HG02840 (cell line): ENCODE results near the gene OPHN1.

Experiments used
- ATAC-seq: cut with Tn5 transposase; IDR thresholded peaks from one replicate; pipeline ENCODE4 v1.9.1; 2021; ENCODE audit warnings: mild to moderate bottlenecking, moderate library complexity, moderate number of reproducible peaks; ENCODE audit not compliant: unreplicated experiment, low FRiP score

Gene OPHN1

DNA sequence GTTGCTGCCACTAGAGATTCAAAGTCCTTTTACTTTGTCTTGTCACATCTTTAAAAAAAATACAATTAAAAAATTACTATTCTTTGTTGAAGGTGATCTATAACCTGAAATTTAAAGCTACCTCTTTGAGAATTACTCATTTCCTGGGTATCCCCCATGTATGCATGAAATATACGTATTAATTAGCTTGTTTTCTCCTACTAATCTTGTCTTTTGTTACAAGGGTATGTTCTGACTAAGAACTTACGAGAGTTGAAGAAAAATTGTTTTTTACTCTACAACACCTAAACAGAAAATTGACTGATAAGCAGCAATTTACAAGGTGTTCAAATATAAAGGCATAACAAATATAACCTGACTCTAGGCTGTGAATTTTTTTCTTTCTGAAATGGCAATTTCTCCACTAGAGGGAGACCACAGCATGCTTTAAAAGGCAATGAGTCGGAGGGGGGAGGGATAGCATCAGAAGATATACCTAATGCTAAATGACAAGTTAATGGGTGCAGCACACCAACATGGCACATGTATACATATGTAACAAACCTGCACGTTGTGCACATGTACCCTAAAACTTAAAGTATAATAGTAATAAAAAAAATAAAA lies 249.6 kb downstream of the OPHN1 start:
- no peak for ATAC-seq

DNA sequence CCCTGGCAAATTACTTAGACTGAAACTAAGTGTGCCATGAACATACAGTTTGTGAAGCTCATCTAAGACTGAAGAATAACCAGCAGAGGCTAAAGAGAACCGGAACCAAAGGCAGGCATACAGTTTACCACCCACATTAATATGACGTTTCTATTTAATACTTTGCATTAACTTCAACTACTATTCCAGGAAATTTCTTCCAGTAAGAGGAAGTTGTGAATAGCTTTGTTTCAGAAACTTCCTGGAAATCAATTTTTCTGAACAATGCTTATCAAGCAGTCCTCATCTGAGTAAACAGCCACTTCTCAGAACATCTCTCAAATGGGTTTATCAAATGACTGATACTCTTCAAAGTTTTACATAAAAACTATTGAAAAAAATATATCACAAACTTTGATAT lies 252.7 kb downstream of the OPHN1 start:
- no peak for ATAC-seq

DNA sequence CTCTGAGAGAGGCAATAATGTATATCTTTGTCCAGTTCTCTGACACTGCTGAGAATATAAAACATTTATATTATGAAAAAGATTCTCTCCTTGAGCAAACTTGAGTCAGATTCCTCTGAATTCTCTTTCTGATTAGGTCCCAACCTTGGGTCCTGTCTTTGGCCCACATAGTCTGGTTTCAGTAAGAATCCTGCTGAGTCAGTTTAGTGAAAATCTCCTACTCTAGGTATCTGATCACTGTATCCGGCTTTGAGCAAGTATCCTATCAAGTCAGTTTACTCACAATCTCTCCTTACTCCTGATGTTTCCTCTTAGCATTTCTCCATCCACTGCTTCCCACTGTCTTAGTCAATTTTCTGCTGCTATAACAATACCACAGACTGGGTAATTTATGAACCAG lies 253.9 kb downstream of the OPHN1 start:
- no peak for ATAC-seq

DNA sequence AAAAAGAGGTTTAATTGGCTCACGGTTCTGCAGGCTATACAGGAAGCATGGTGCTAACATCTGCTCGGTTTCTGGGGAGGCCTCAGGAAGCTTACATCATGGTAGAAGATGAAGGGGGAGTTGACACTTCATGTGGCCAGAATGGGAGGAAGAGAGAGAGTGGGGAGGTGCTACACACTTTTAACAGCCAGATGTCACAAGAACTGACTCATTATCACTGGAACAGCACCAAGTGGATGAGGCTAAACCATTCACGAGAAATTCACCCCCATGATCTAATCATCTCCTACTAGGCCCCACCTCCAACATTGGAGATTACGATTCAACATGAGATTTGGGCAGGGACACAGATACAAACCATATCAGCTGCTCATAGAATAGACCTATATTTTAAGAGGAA lies 255.8 kb downstream of the OPHN1 start:
- ATAC-seq, result no peak

DNA sequence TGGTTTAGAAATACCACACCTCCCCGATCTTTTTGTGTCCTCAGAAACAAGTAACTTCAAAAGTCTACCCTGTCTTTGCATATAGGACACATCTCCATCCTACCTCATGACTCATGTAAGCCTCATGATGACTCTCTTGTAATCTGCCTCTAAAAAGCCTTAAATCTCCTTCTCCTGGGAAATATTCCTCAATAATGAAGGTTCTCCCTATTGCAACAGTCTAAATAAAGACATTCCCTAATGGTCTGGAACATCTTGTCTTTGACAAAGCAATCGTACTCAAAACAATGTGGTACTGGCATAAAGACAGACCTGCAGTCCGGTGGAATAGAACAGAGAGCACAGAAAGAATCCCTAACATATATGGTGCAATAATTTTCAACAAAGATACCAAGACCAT lies 257.7 kb downstream of the OPHN1 start:
- no peak for ATAC-seq

DNA sequence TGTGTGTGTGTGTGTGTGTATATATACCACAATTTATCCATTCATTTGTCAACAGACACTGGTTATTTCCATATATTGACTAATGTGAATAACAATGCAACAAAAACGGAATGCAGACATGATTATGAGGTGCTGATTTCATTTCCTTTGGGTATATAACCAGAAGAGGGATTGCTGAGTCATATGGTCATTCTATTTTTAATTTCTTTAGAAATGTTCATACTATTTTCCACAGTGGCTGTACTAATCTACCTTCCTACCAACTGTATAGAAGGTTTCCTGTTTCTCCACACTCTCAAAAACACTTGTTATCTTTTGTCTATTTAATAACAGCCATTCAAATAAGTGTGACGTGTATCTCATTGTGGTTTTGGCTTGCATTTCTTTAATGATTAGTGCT lies 269.9 kb downstream of the OPHN1 start:
- no peak for ATAC-seq

DNA sequence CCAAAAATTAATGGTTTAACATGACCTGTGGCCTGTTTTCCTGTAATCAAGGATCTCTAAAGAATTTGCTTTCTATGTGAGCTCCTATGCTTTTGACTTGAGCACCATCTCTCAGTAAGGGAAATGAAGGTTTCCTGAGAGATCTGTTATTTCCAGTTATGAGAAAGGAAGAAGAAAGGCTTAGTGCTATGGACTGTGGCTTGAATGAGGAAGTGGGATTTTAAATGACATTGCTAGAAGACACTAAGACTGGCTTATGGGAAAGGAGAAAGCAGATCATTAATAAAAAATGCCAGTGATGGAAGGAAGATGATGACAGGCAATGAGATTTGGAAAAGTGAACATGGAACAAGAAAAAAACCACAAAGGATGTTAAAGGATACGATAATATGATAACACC lies 285.4 kb downstream of the OPHN1 start:
- ATAC-seq, result no peak

DNA sequence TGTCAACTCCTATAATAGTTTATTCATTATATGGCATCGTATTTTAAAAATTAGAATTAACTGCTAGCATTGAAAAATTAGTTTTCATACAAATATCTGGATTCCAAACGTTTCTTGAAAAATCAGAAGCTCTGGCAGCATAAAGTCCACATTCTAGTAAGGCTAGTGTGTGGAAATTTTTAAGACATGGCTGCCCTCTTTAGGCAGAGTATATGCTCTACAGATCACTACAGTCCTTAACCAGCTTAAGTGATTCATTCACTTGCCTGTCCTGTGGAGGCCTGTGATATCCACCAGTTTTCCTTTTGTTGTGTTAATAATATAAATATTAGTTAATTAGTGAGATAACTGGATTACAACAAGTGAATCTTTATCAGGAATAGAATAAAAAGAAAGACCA lies 287.2 kb downstream of the OPHN1 start:
- no peak for ATAC-seq

DNA sequence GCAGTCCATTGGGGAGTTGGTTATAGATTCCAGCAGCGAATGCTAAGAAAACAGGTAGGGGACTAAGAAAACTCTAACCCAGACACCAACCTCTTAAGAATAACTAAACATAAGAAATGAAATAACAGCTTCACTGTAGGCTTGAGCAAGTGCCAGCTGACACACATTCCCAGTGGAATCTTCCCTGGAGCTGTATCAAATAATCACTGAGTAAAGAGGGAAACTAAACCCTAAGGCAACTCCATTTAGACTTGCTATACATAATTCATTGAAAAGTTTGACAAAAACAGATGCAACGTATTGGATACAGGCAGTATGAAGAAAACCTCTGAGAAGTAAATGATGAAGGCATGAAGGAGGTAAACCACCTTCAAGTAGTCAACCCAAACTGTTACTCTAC lies 293.5 kb downstream of the OPHN1 start:
- ATAC-seq, result no peak

DNA sequence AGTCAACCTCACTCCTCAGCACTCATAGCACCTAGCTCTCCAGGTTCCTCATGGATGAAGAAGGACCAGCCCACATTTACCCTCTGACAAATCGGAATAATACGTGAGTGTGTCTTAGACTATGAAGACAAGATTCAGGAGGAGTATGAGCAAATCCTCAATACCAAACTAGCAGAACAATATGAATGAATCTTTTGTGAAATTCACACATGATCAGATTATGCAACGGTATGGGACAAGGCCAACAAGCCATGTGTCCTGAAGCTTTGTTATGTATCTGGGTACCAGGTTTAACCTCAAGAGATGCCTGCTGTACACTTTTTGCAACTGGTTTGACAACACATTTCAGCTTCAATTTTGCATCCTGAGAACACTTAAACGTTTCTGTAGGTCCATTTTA lies 300.1 kb downstream of the OPHN1 start:
- no peak for ATAC-seq

DNA sequence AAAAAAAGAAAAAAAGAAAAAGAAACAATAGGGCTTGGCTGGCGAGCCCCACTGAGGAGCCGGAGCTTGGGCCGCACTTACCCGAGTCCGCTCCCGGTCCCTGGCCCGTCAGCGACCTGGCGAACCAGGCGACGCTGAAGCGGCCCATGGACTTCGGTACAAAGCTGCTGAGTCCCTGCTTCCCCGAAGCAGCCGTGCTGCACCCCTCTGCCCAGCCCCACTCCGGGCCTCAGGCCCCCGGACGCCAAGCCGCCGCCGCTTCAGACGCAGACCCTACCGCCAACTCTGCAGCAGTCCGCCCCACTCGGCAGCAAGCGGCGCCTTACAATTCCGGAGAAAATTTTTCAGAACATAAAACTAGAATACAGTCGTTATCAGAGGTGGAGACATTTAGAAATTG lies 300.5 kb downstream of the OPHN1 start:
- ATAC-seq, result no peak

DNA sequence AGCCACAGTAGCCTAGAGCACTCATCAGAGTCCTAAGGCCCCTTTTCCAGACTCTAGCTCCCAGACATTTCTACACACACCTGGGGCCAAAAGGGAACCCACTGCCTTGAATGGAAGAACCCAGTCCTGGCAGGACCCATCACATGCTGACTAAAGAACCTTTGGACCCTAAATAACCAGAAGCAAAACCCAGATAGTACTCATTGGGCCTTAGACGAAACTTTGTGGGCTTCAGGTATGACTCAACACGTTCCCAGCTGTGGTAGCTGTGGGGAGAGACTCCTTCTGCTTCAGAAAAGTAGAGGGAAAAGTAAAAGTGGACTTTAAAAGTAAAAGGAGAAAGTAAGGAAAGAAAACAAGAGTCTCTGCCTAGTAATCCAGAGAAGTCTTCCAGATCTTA lies 311.5 kb downstream of the OPHN1 start:
- no peak for ATAC-seq

DNA sequence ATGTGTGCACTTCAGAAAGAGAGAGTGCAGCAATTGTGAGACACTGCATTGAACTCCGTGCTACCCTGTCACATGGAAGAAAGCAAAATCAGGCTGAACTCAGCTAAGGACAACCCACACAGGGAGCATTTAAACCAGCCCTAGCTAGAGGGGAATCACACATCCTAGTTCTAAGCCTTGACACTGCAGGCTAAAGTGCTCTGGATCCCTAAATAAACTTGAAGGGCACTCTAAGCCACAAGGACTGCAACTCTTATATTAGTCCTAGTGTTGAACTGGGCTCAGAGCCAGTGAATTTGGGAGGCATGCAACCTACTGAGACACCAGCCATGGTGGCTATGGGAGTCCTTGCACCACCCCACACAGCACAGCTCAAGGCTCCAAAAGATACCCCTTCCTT lies 311.9 kb downstream of the OPHN1 start:
- ATAC-seq, result no peak

DNA sequence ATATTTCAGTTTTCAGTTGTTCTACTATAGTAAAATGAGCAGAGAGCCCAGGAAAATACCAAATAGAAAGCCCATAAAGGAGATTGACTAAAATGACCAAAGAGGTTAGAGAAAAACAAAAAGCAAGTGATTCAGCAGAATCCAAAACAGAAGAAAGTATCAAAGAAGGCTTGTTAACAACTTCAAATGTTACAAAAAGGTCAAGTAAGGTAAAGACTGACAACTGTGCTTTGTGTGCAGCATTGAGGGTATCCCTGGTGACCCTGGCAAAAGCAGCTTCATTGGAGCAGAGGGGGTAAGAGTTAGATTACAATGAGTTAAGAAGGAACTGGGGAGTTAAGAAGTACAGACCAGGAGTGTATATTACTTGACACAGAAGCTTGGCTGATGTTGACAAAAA lies 317.9 kb downstream of the OPHN1 start:
- no peak for ATAC-seq

DNA sequence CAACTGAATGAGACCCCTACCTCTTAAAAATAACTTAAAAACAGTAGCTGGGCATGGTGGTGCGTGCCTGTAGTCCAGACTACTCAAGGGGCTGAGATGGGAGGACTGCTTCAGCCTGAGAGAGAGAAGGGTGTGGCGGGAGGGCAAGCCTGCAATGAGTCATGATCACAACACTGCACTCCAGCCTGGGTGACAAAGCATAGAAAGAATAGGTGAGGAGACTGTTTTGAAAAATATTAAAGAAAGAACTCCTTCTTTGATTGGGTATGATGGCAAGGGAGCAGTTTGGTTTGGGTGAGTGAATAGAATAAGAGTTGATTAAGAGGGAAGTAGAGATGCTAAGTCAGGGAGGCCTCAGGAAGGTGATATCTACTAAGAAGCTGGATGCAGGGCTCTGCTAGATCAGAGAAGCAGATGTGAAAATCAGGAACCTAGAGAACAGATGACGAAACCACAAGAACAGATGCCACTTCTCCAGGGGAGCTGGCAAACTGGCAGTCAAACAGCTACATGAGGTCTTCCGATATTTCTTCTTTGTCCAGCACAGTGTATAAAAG lies 318.6 kb downstream of the OPHN1 start:
- no peak for ATAC-seq

DNA sequence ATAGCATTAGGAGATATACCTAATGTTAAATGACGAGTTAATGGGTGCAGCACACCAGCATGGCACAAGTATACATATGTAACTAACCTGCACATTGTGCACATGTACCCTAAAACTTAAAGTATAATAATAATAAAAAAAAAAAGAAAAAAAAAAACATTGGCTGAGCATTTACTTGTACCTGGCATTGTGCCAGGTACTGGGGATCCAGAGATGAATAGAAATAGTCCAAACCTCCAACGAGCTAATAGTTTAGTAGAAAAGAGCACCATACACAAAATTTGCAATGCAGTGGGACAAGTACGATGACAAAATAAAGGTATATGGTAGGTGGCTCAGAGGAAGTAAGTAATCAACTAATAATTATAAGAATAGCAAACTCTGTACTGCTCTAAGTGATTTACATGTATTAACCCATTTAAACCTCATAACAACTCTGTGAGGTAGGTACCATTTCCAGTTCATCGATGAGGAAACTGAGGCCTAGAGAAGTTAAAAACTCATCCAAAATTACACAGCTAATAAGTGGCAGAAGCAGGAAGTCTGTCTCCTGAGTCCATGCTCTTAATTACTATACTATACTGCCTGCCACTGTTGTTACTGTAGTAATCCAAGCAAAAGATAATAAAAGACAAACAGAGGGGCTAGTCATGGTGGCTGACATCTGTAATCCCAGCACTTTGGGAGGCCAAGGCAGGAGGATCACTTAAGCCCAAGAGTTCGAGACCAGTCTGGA lies 319.3 kb downstream of the OPHN1 start:
- no peak for ATAC-seq

DNA sequence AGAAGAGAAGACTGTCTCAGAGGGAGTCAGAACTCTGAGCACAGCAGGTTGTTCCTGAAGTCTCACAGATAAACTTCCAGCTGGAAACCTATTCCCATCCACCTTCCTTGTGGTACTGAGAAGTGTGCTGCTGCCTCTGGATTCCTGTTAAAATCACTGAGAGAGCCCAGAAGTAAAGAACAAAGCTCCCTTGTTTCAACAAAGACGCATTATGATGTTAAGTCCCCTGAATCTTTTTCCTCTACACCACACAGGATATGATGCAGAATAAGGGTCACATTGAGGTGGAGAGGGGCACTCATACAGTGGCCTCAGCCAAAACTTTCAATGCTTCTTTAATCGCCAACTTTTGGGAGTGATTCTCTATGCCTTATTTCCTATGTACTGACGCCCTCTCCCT lies 321.0 kb downstream of the OPHN1 start:
- no peak for ATAC-seq

DNA sequence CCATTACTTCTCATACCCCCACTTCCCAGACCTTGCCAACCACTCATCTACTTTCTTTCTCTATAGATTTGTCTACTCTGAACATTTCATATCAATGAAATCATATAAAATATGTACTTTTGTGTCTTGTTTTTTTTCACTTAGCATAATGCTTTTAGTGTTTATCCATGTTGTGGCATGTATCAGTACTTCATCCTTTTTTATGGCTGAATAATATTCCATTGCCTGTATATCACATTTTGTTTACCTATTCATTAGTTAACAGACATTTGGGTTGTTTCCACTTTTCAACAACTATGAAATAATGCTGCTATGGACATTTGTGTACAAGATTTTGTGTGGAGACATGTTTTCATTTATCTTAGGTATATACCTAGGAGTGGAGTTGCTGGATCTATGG lies 324.1 kb downstream of the OPHN1 start:
- ATAC-seq, result no peak

DNA sequence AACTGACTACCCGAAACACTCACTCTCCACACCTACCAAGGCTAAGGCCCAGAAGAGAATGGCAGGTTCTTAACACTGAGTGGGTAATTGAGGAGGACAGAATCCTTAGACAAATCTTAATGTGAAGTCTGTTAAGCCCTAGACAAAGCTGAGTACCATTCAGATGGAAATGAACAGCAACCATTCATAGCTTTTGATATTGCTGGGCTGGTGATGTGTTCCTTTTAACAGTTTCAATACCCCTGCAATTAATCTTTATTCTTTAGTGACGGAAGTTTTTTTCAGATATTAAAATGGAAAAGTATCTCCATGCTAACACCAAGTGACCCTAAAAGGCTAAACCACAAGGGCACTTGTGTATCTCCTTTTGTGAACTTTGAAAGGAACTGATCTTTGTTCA lies 334.9 kb downstream of the OPHN1 start:
- ATAC-seq, result no peak

DNA sequence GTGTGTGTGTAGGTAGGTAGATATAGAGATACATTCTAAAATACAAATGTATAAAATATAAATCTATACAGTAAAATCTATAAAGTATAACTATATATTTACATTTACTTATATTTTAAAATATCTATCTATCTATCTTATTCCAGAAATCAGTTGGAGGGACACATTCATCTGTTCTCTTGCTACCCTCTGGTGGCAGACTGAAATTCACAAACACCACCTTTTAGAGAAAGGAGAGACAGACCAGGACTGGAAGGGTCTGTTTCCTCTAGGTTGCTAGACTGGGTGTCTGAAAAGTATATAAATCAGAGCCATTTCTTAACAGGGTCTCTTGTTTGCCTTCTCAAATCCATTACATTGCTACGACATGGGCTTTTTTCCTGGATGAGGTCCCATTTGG lies 343.0 kb downstream of the OPHN1 start:
- ATAC-seq, result no peak

DNA sequence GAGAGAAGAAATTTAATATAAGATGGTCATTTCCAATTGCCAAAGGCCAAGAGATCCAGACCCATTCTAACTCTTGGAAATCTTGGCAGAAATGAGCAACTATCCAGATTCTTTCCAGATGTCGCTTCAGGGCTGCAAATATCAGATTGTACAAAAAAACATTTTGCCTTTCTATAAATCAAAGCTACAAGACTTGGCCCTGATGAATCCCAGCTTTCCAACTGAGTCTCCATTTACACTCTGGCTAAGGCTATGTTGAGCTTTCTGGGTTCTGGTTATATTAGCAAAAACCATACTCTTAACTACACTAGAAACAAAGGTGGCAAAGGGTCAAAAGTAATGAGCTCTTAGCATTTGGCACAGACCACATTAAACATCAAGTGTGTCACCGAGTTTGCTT lies 345.8 kb downstream of the OPHN1 start:
- no peak for ATAC-seq

DNA sequence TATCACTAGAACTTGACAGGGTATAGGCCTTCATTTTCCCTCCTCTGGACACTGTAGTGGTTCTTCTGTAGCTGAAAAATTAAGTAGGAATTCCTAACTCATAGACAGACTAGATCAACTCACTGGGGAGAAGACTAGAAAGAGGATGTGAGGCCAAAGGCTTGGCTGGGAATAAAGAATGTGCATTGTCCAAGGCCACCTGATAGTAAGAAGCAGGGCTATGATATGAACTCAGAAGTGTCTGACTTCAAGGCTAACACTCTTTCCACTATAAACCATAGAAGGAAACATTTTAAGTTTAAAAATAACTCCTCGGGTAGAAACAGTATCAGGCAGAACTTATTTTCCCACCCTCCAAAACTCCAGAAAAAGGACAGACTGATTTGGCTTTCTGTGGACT lies 346.6 kb downstream of the OPHN1 start:
- no peak for ATAC-seq
